ENCODE measurements around the gene TAF9. TPM values are rescaled to one million over a fixed set of nuclear protein-coding genes. Genes with fewer than 3 reads are reported as not detected.

The TAF9 gene, protein sequence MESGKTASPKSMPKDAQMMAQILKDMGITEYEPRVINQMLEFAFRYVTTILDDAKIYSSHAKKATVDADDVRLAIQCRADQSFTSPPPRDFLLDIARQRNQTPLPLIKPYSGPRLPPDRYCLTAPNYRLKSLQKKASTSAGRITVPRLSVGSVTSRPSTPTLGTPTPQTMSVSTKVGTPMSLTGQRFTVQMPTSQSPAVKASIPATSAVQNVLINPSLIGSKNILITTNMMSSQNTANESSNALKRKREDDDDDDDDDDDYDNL
- 63.5 and 85.8 TPM in 2 replicates for total RNA-seq

DNA sequence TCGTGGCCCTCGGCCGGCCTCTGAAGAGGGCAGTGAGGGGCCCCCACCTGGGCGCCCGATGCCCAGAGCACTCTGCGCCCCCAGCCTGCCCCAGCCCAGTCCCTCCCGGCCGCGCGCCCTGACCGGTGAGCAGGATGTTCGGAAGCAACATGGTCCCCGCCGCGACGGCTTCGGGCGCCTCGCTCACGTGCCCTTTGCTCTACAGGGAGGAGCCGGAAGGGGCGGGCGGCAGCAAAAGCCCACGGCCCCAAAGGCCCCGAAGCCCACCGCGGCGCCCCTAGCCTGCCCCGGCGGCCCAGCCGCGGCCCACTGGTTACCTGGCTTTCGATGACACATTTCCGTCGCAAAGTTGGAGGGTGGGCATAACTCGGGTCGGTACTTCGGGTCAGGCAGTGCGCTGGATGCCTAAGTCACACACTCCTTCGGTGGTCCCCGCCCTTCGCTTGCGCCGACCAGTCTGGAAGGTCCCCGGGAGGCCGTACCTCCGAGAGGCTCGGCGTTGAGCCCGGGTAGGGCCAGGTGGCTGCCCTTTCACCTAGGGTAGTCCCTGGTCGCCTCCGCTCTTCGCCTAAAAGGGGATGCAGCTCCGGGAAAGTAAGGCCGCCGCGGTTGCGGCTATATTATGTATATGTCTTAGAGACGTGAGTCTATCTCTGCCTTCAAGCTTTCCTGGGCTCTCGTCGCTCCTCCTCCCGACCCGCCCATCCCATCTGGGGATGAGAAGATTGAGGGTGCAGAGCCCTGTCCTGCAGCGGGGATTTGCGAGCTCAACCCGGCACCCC, at the start of gene TAF9, which contains the start of the genes AK6 and RAD17:
Gene TAF9 (minus strand): TSS at position 181 of the 782 bp plus-strand sequence. CDS start 3,783 bp downstream, outside the sequence.
Gene AK6 (minus strand): TSS at position 181 of the 782 bp plus-strand sequence. CDS start 30 bp downstream, at position 151.
Gene RAD17 (plus strand): TSS at position 479 of the 782 bp plus-strand sequence. CDS start 2,391 bp downstream, outside the sequence.

DNA sequence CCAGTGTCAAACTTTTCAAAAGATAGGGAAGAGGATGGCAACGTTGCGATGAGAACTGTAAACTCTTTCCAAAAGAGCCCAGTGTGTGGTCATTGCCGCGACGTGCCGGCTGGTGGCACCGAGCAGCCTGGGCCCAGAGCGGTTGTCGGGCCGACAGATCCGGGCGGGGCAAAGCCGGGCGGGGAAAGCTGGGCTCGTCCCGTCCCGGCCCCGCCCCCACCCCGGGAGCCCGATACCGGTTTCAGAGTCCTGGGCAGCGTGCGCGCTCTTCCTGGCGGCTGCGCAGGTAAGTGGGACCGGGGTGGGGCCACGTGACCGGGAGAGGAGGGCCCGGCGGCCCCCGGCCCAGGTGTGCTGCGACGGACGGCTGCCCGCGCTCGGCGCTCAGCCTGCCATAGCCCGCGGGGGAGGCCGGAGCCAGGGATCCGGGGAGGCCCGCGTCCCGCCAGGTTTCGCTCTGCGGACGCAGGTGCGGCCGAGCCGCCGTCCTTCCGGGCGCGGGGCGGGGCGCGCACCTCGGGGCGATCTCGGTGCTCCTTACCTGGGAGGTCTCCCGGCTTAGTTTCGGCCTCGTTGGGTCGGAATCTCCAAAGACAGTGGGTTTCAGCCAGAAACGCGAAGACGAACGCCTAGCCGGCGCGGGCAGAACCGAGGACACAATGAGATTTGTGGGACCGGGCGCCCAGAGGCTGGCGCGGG, 45.7 kb upstream of the TAF9 start, which contains the start of gene MARVELD2:
Gene MARVELD2 (plus strand): TSS at position 232 of the 699 bp plus-strand sequence. CDS start 4,270 bp downstream, outside the sequence.

Other genes starting within 250 kb of the TAF9 start
- gene CCNB1, start 202.4 kb downstream of the TAF9 start, total RNA-seq: 192 and 237 TPM in 2 replicates
- 22.0 and 24.7 TPM in 2 replicates for gene CENPH, start 179.9 kb downstream of the TAF9 start, total RNA-seq
- gene CDK7, start 134.6 kb downstream of the TAF9 start, total RNA-seq: 48.6 and 49.0 TPM in 2 replicates
- 2.8 and 3.9 TPM in 2 replicates for gene CCDC125, start 36.7 kb downstream of the TAF9 start, total RNA-seq
- gene AK6, start within 50 bp of the TAF9 start, total RNA-seq: 23.1 and 24.6 TPM in 2 replicates
- gene RAD17, start 298 bp upstream of the TAF9 start, total RNA-seq: 11.9 TPM in 2 replicates
- gene MARVELD2, start 45.6 kb upstream of the TAF9 start, total RNA-seq: 1.6 and 2.3 TPM in 2 replicates
- 0.53 and 3.3 TPM in 2 replicates for gene OCLN, start 123.3 kb upstream of the TAF9 start, total RNA-seq
- gene GTF2H2C, start 190.7 kb upstream of the TAF9 start, total RNA-seq: 20.6 TPM in 2 replicates

All from mammary microvascular endothelial cell (primary cell).